ENCODE data around the gene IL17RE.
"Not testable (repeated sequence)": the region's sequence is repeated elsewhere in the genome, so short reads cannot be mapped to it uniquely, and the experiment has no call there.

IL17RE gene, protein sequence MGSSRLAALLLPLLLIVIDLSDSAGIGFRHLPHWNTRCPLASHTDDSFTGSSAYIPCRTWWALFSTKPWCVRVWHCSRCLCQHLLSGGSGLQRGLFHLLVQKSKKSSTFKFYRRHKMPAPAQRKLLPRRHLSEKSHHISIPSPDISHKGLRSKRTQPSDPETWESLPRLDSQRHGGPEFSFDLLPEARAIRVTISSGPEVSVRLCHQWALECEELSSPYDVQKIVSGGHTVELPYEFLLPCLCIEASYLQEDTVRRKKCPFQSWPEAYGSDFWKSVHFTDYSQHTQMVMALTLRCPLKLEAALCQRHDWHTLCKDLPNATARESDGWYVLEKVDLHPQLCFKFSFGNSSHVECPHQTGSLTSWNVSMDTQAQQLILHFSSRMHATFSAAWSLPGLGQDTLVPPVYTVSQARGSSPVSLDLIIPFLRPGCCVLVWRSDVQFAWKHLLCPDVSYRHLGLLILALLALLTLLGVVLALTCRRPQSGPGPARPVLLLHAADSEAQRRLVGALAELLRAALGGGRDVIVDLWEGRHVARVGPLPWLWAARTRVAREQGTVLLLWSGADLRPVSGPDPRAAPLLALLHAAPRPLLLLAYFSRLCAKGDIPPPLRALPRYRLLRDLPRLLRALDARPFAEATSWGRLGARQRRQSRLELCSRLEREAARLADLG

GRCh38 chr3:9902372-9903237, at the start of gene IL17RE:
TSS of gene IL17RE (plus strand) at chr3:9902848. CDS start at chr3:9902933, 85 bp downstream.
- DNase-seq = no peak

GRCh38 chr3:9854291-9854940, 48.2 kb upstream of the IL17RE start:
- DNase-seq = not testable (repeated sequence)

DNA sequence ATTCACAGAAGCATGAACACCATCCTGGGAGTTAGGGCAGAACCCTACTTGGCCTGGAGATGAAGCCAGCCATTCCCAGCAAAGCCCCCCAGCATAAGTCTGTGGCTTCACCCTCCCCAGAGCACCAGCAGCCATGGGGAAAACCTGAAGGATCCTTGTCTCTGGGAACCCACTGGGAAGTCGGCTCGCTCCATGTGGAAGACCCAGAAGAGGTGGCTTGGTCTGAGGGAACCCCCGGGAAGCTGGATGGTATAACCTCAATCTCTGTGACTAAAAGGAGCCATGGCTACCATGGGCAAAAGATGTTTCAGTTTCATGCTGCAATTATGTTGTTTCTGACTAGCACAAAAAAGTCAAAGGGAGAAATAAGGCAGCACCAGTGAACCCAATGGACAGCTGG, 47.1 kb upstream of the IL17RE start:
- DNase-seq = no peak

DNA sequence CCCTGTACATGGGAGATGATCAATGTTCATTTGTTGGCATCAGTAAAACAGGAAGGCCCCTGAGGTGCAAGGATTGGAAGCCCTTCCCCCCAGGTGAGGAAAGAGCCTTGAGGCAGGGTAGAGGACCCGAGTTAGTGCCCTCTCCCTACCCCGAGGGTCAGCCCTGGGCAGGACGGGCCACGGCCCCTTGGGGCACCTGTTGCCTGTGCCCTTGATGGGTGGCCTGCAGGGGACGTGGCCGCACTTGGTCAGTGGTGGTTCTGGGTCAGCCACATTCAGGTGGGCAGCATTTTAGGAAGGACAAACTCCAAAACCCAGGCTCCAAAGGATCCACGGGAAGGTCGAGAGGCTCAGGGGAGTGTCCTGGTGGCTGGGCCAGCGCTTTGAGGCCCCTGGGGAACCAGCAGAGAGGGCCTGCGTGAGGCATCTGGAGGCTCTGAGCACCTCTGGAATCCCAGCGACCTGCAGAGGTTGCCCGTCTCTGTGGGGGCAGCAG, 43.1 kb upstream of the IL17RE start:
- no peak for DNase-seq

DNA sequence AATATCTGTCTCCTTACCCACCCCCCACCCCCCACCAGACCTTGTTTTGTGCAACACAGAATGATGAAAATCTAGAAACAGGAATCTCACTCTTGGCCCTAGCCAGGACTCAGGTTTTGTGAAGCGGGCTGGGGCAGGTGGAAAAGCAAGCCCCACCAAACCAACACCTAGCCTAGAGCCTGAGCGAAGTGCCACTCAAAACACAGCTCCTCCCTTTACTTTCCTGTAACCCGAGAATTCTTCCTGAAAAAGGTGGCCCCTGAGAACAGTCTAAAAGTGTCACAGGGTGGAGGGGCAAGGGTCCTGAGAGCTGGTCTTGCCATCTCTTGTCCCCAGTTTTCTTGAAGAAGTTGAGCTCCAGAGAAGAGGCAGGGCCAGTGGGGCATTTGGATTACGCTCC, 41.4 kb upstream of the IL17RE start:
- DNase-seq = no peak

- no peak for DNase-seq
Observed at GRCh38 chr3:9861626-9862130, 41.0 kb upstream of the IL17RE start.

DNA sequence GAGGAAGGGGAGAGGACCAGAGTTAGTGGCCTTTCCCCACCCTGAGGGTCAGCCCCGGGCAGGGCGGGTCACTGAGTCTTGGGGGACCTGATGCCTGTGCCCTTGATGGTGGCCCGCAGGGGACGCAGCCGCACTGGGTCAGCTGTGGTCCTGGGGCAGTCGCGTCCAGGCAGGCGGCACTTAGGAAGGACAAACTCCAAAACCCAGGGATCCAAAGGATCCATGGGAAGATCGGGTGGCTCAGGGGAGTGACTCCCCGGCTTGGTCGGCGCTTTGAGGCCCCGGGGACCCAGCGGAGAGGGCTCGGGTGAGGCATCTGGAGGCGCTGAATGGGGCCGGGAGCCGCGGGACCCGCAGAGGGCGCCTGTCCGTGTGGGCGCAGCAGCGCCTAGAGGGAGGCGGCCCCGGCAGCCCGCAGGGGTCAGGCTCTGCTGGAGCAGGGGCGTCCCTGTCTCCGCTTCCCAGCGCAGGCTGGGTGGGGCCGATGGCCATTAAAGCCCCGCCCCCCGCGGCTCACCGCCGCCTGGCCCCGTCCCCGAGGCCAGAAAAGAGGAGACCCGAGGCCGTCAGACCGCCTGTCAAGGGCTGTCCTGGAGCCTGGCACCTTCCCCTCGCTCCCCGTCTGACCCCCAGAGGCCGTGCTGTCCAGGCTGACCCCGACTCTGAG, 40.1 kb upstream of the IL17RE start:
- peak; percentile 22 for DNase-seq

DNA sequence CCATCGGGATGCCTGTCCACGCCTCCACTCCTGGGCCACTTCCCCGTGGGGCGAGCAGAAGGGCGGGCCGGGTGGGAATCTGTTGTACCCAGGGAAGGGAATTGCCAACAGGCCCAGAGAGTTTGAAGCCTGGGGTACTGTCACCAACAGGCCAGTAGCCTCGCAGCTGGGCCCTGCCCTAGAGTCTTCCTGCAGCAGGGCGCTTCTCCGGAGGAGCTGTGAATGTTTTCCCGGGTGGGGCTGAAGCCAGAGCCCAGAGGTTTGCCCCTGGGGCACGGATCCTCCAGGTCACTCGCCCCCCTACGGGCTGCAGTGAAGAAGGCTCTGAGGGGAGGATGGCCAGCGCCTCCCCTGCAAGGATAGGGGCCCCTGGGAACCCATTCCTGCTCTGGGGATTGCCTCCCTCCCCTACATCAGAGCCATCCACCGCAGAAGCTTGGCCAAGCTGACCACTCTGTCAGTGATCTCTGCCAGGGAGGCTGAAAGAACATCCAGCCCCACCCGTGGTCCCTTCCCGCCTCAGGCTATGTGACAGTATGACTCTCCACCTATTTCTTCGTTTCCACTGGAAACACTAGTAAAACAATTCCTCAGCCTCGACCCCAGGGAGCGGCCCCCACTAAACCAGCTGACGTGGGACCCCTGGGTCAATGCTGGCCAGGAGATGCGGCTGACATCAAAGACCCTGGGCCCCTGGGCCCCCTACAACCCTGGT, 39.4 kb upstream of the IL17RE start:
- DNase-seq = no peak

- DNase-seq = no peak
Observed at GRCh38 chr3:9864200-9864927, 38.3 kb upstream of the IL17RE start.

GRCh38 chr3:9865125-9865637, 37.5 kb upstream of the IL17RE start:
- DNase-seq = not testable (repeated sequence)

DNA sequence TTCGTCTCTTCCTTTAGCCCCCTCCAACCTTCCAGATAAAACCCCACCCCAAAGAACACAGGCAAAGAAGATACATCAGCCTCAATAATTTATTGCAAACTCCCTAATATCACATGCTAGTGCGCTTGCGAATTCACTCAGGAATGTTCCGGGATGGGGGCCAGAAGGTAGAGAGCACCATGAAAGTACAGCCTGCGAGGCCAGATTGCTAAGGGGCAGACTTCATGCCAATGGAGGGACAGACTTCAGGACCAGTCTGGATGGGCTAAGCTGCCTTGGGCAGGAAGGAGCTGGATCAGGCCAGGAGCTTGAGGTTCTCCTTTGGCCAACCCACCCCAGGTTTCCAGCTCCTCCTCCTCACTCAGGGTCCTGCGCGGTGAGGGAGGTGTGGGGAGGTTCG, 36.0 kb upstream of the IL17RE start:
- DNase-seq = no peak

DNA sequence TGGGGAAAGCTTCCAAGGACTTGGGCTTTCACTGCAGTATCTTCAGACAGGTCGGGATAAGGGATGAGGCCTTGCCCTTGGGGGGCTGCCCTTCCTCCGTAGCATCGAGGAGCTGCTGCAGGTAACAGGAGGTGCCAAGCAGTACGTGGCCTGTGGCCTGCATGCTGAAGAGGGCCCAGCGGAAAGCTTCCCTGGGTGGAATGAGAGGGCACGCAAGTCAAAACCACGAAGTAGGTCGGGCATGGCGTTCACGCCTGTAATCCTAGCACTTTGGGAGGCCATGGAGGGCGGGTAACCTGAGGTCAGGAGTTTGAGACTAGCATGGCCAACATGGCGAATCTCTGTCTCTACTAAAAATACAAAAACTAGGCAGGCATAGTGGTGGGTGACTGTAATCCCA, 35.5 kb upstream of the IL17RE start:
- DNase-seq = no peak

GRCh38 chr3:9869955-9870354, 32.7 kb upstream of the IL17RE start:
- DNase-seq = no peak

- DNase-seq = no peak
Observed at GRCh38 chr3:9870978-9871377, 31.7 kb upstream of the IL17RE start.

GRCh38 chr3:9872067-9872466, 30.6 kb upstream of the IL17RE start:
- DNase-seq = not testable (repeated sequence)

GRCh38 chr3:9875448-9875847, 27.2 kb upstream of the IL17RE start:
- no peak for DNase-seq

DNA sequence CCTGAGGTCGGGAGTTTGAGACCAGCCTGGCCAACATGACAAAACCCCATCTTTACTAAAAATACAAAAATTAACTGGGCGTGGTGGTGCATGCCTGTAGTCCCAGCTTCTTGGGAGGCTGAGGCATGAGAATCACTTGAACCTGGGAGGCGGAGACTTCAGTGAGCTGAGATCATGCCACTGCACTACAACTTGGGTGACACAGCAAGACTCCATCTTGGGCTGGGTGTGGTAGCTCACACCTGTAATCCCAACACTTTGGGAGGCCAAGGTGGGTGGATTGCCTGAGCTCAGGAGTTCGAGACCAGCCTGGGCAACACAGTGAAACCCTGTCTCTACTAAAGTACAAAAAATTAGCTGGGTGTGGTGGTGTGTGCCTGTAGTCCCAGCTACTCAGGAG, 26.4 kb upstream of the IL17RE start:
- not testable (repeated sequence) for DNase-seq

GRCh38 chr3:9876991-9877390, 25.7 kb upstream of the IL17RE start:
- DNase-seq = no peak

DNA sequence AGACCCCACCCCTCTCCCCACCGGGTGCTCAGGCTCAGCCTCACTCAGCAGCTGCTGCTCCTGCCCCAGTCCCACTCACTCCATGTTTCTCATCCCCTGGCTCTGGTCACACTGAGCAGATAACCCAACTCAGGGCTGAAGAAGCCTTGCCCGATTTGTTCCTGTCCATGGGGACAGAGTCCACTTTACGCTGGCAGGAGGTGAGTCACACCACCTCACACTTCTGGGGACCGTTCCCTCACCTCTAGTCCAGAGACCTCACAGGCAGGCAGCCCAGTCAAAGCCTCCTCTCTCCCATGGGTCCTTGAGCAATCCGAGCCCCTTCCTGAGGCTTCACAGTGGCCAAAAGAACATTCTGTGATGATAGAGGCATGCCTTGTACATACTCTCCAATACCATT, 23.9 kb upstream of the IL17RE start:
- no peak for DNase-seq

DNA sequence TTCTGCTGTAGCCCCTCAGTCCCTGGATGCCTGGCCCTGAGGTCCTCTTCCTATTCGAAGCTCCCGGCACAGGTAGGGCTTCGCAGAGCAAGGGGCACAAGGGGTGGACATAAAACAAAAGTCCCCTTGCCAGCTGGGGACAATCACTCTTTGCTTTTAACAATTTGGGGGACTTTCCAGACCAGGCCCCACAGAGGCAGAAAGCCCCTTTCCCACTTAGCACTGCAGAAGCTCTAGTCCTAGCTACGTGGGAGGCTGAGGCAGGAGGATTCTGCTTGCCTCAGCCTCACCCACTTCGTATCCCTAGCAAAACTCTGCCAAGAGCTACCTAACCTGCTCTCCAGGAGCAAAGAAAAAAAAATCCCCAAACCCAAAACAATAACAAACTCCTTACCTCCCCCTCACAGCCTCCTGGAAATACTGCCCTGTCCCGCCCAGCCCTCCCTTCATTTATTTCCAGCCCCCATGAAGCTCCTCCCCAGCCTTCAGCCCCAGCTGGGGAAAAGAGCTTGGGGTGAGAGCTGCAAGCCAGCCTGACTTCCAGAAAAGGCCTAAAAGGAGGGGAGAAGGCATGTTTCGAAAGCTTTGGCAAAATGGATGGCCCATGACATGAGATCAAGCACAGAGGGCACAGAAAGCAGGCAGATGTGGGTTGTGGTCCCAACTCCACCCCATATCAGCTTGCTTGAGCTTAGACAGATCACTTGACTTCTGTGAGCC, 22.7 kb upstream of the IL17RE start, which contains the start of gene CIDEC:
CIDEC (minus strand) TSS at position 424 of the 720 bp plus-strand sequence. CDS start 1,767 bp downstream, outside the sequence.
- no peak for DNase-seq
